NT2/D1 (cell line): ENCODE data around the gene RARG.

ENCODE experiments used
- DNase-seq: peaks from one replicate; pipeline ENCODE4 v3.0.0-alpha.2; 2011; ENCODE audit warnings: low read depth, low spot score
- H3K27me3 ChIP-seq: 2 replicates; pipeline ENCODE4 v1.6.0; 2011; ENCODE audit warnings: mild to moderate bottlenecking; ENCODE audit not compliant: insufficient read length, insufficient read depth
- H3K36me3 ChIP-seq: 2 replicates; pipeline ENCODE4 v1.6.1; 2011; ENCODE audit warnings: mild to moderate bottlenecking, low read length, mixed read lengths; ENCODE audit not compliant: insufficient read depth, insufficient read length
- H3K4me1 ChIP-seq: 2 replicates; pipeline ENCODE4 v1.5.1; 2011; ENCODE audit not compliant: insufficient read depth, insufficient read length
- H3K4me3 ChIP-seq: 2 replicates; pipeline ENCODE4 v1.5.1; 2011; ENCODE audit warnings: low read depth; ENCODE audit not compliant: insufficient read length
- H3K9ac ChIP-seq: 2 replicates; pipeline ENCODE4 v1.6.0; 2011; ENCODE audit warnings: low read depth; ENCODE audit not compliant: insufficient read length
- H3K9me3 ChIP-seq: 2 replicates; pipeline ENCODE4 v1.5.1; 2011; ENCODE audit warnings: mild to moderate bottlenecking, low read length; ENCODE audit not compliant: insufficient read depth
- SUZ12 ChIP-seq: IDR thresholded peaks from 2 replicates; pipeline ENCODE4 v1.6.1; 2011; ENCODE audit not compliant: insufficient read length, insufficient read depth; ENCODE audit errors: extremely low read depth
- YY1 ChIP-seq: IDR thresholded peaks from 2 replicates; pipeline ENCODE4 v1.6.1; 2011; ENCODE audit not compliant: insufficient read length, insufficient read depth
- ZNF274 ChIP-seq: IDR thresholded peaks from 2 replicates; pipeline ENCODE4 v1.6.1; 2011; ENCODE audit warnings: mild to moderate bottlenecking, low read depth, low read length

Gene RARG

DNA sequence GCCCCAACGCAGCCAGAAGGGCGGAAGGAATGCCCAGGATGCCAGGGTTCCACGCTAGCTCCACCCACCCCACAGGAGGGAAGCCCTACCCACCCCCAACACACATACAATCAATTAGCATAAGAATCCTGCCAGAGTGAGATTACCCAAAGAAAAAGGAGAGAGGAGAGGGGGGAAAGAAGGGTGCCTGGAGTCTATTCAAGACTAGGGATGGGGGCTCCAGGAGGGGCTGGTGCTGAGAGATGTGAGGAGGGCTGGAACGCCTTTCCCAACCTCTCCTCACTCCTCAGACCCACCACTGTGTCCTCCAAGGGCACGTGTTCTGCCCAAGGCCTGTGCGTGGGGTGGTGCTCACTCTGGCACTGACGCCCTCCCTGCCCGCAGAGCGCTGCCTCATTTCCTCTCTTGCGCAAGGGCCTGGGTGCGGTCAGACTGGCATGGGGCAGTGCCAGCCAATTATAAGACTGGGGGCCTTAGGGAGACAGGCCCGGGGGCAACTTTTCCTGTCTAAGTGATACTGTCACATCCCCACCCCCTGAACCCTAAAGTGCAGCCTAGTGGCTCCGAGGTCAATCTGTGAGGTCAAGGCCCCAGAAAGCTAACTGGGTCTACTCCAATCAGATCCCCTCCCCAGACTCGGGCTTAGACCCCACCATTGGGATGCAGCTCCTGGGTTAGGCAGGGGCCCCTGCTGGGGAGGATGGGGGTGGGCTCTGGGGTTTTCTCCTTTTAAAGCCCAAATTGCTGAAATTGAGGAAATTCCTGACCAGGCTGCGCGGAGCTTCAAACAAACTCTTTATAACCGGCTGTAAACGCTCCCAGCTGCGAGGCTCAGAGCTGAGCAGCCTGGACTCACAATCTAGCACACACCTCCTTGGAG, 14.7 kb downstream of the RARG start:
- peak; percentile 72 for DNase-seq
- H3K9me3 ChIP-seq, result no peaks in the 10 kb centered on the region
- H3K36me3 ChIP-seq, result peaks cover 18% of the 10 kb centered on the region
- TF ChIP-seq SUZ12 (no peak), ZNF274 (no peak), YY1 (no peak)
- no peak overlapping the region for H3K9ac ChIP-seq
- H3K4me1 ChIP-seq, result peaks cover 42% of the 10 kb centered on the region
- H3K4me3 ChIP-seq, result peak overlapping the region; percentile 12
- peaks cover 24% of the 10 kb centered on the region for H3K27me3 ChIP-seq

DNA sequence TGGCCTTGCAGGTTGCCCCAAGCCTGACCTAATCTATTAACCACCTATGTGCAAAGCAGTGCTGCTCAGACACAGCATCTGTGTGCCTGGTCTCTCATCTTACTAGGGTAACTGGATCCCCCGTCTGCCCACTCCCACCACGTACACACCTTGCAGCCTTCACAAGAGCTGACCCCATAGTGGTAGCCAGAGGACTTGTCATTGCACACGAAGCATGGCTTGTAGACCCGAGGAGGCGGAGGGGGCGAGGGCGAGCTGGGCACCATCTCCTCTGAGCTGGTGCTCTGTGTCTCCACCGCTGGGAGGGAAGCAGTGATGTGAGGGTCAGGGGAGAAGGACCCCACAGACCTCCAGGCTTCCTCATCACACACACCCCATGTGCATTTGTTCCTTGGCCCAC, 16.5 kb downstream of the RARG start:
- H3K9ac ChIP-seq, result no peak overlapping the region
- no peak for DNase-seq
- peaks cover 36% of the 10 kb centered on the region for H3K36me3 ChIP-seq
- H3K9me3 ChIP-seq, result no peaks in the 10 kb centered on the region
- peaks cover 42% of the 10 kb centered on the region for H3K4me1 ChIP-seq
- no peak for TF ChIP-seq YY1
- no peak for TF ChIP-seq SUZ12
- no peak for TF ChIP-seq ZNF274
- peaks cover 22% of the 10 kb centered on the region for H3K27me3 ChIP-seq
- no peak overlapping the region for H3K4me3 ChIP-seq

DNA sequence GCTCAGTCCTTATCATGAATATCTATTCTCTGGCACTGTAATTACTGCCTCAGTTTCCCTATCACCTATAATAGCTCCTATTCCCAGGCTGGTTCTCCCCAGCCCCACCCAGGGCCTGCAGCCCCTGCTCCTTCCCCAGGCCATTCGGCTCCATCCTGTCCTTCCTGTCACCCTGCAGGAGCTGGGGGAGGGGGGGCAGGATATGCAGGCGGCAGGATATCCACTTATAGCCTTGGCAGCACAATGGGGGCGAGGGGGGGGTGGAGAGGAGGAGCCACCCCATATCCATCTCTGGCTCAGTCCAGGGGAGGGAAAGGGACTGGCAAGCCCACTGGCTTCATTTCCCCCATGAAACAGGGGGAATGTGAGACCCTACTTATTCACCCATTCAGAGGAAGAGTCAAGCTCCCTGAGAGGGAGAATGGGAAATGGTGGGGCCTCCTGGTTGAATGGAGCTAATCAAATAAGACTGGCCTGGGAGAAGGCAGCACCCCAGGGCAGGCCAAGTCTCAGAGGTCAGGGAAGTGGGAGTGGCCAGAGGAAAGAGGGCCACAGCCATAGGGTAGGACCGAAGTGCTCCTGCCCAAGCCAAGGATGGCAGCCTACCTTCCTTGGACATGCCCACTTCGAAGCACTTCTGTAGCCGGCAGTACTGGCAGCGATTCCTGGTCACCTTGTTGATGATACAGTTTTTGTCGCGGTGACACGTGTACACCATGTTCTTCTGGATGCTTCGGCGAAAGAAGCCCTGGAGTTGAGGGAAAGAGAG, 17.1 kb downstream of the RARG start:
- Histone ChIP-seq H3K4me3 (no peak overlapping the region), H3K36me3 (peaks cover 37% of the 10 kb centered on the region), H3K9ac (no peak overlapping the region), H3K9me3 (no peaks in the 10 kb centered on the region), H3K27me3 (peaks cover 19% of the 10 kb centered on the region), H3K4me1 (peaks cover 42% of the 10 kb centered on the region)
- no peak for DNase-seq
- no peak for TF ChIP-seq ZNF274
- no peak for TF ChIP-seq SUZ12
- no peak for TF ChIP-seq YY1

DNA sequence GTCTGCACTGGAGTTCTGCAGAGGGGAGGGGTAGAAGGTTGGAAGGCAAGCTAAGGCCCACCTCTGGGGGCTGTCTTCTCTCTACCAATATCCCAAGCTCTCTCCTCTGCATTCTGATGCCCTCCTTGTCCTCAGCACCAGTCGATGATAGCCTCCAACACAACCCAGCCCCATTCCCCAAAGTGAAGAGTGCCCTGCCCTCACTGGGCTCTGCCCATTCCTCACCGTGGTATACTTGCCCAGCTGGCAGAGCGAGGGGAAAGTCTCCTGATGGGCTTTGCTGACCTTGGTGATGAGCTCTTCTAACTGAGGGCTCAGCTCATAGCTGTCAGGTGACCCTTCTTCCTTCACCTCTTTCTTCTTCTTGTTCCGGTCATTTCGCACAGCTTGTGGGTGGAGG, 17.8 kb downstream of the RARG start:
- H3K9me3 ChIP-seq, result no peaks in the 10 kb centered on the region
- peaks cover 37% of the 10 kb centered on the region for H3K36me3 ChIP-seq
- no peak for TF ChIP-seq SUZ12
- no peak for TF ChIP-seq YY1
- TF ChIP-seq ZNF274, result no peak
- DNase-seq, result no peak
- H3K4me3 ChIP-seq, result no peak overlapping the region
- peaks cover 12% of the 10 kb centered on the region for H3K27me3 ChIP-seq
- H3K9ac ChIP-seq, result no peak overlapping the region
- H3K4me1 ChIP-seq, result peaks cover 38% of the 10 kb centered on the region

DNA sequence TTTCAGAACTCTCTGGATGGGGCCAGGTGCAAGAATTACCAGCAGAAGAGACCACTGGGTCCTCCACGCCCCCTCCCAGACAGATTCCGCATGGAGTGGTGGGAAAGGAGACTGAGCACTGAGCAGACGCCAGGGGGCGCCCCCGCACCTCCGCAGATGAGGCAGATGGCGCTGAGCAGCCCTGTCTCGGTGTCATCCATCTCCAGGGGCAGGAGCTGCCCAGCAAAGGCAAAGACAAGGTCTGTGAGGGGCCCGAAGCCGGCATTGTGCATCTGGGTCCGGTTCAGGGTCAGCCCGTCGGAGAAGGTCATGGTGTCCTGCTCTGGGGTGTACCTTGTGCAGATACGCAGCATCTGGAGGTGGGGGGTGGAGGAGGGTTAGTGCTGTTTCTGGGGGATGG, 18.7 kb downstream of the RARG start:
- H3K27me3 ChIP-seq, result peaks cover 6% of the 10 kb centered on the region
- no peaks in the 10 kb centered on the region for H3K9me3 ChIP-seq
- no peak overlapping the region for H3K4me3 ChIP-seq
- H3K4me1 ChIP-seq, result peaks cover 38% of the 10 kb centered on the region
- peaks cover 37% of the 10 kb centered on the region for H3K36me3 ChIP-seq
- no peak overlapping the region for H3K9ac ChIP-seq
- peak; percentile 83 for DNase-seq
- TF ChIP-seq SUZ12 (no peak), YY1 (no peak), ZNF274 (no peak)

DNA sequence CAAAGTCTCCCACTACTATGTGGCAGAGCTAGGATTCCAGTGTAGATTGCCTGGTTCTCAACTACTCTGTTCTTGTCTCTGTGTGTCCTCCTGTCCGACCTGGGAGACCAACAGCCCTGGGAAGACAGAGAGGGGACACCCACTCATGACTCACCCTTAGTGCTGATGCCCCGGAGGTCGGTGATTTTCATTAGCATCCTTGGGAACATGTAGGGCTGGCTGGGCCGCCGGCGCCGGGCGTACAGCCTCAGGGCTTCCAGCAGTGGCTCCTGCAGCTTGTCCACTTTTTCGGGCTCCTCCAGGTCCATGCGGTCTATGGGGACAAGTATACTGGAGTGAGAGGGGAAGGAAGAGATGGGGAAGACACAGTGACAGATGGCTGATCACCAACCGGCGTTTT, 19.1 kb downstream of the RARG start:
- Histone ChIP-seq H3K4me3 (no peak overlapping the region), H3K9me3 (no peaks in the 10 kb centered on the region), H3K9ac (no peak overlapping the region), H3K27me3 (peaks cover 2% of the 10 kb centered on the region), H3K4me1 (peaks cover 35% of the 10 kb centered on the region), H3K36me3 (peaks cover 37% of the 10 kb centered on the region)
- TF ChIP-seq SUZ12 (no peak), ZNF274 (no peak), YY1 (no peak)
- DNase-seq, result no peak
